IPS-18c (cell line): ENCODE results near the gene GPAT3.
"Not testable (repeated sequence)": the region's sequence is repeated elsewhere in the genome, so short reads cannot be mapped to it uniquely, and the experiment has no call there.

Source experiments
- H3K4me3 ChIP-seq: 2 replicates; pipeline ENCODE4 v1.7.0; 2013; ENCODE audit warnings: low read depth, mild to moderate bottlenecking, low read length, moderate library complexity; ENCODE audit not compliant: insufficient read depth
- H3K9me3 ChIP-seq: one replicate; pipeline ENCODE4 v1.6.1; 2013; ENCODE audit warnings: mild to moderate bottlenecking, low read length, moderate library complexity; ENCODE audit not compliant: control insufficient read depth, insufficient read depth

The GPAT3 gene

DNA sequence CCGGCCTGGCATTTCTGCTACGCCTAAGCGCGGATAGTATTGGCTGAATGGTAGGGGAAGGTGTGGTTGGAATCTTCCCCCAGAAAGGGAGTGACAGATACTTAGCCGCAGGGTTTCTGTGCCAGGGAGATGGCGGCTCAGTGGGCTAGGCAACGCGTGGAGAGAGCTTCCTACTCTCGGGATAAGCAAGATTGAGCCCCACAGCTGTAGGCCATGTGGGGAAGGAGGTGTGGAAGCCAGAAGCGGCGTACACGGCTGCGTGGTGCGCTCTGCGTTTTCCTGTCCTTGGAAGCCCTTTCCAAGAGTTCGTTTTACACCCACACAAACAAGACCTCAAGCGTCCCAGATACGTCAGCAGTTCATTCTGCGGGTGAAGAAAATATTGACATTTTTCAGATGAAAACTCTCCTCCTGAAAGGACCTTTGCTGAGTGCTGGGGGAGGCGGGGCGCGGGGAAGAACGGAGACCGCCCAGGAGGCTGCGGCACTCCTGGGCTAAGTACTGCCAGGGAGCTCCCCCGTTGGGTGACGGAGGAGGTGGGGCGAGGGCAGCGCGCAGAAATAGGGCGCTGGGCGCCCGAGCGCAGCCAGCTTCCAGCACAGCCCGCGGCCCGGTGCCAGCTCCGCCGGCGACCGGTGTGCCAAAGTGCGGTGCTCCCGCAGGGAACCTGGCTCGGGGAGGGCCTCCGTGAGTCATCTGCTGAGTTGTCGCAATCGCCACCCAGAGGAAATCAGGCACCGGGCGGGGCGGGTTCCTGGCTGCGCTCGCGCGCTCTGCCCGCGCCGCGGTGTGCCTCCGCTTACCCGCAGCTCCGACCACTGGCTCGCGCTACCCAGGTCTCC lies at the start of gene GPAT3:
Gene GPAT3, plus strand, starts transcription at position 589 of the 842 bp plus-strand sequence. CDS start 515 bp downstream, outside the sequence.
- Histone ChIP-seq H3K4me3 (peak within 1 kb of the TSS; percentile 43), H3K9me3 (no peaks in the 10 kb centered on the region)

GRCh38 chr4:83486457-83487129 lies 49.3 kb upstream of the GPAT3 start:
- Histone ChIP-seq H3K9me3 (peaks cover 2% of the 10 kb centered on the region), H3K4me3 (no peak overlapping the region)

GRCh38 chr4:83489711-83490326 lies 46.1 kb upstream of the GPAT3 start:
- H3K9me3 ChIP-seq: no peaks in the 10 kb centered on the region
- H3K4me3 ChIP-seq: no peak overlapping the region

DNA sequence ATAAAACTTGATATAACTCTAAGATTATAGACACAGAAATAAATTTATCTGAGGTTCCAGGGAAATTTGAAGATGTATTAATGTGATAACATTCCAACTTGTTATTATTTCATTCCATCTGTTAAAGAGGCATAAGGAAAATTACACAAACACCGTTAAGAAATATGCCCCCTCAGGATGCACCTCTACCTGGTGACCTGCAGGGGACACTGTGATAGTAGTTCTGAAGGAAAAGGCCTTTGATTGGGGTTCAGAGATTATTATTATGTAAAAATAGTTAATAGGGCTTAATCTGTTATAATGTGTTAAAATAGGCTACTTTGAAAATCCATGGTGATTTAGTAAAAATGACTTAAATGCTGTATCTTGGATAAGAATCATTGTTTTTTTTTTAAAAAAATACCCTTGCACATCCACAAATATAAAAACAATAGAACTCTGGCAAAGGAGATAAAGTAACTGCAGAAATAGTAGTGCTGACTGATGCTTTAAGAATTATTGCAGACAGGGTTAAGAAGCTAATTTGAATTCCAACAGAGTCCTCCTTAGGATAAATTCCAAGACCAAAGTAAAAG lies 44.9 kb upstream of the GPAT3 start:
- no peaks in the 10 kb centered on the region for H3K9me3 ChIP-seq
- H3K4me3 ChIP-seq: no peak overlapping the region

GRCh38 chr4:83496085-83496917 lies 39.6 kb upstream of the GPAT3 start:
- not testable (repeated sequence) for H3K9me3 ChIP-seq, H3K4me3 ChIP-seq

DNA sequence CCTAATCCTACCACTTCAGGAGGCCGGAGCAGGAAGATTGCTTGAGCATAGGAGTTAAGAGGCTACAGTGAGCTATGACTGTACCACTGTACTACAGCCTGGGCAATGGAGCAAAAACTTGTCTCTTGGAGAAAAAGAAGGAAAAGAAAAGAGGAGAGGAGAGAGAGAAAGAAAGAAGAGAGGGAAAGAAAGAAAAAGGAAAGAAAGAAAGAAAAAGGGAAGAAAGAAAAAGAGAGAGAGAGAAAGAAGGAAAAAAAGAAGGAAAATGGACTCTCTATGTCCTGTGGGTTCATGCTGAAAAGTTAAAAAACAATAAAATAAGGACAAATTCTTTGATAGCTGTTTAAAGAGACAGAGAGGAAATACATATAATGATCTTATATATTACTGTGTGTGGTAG lies 37.7 kb upstream of the GPAT3 start:
- Histone ChIP-seq H3K9me3 (no peaks in the 10 kb centered on the region), H3K4me3 (no peak overlapping the region)

- H3K9me3 ChIP-seq, H3K4me3 ChIP-seq: not testable (repeated sequence)
Observed at GRCh38 chr4:83501671-83502070, 34.2 kb upstream of the GPAT3 start.

- H3K4me3 ChIP-seq: no peak overlapping the region
Observed at GRCh38 chr4:83503974-83504373, 31.9 kb upstream of the GPAT3 start.

DNA sequence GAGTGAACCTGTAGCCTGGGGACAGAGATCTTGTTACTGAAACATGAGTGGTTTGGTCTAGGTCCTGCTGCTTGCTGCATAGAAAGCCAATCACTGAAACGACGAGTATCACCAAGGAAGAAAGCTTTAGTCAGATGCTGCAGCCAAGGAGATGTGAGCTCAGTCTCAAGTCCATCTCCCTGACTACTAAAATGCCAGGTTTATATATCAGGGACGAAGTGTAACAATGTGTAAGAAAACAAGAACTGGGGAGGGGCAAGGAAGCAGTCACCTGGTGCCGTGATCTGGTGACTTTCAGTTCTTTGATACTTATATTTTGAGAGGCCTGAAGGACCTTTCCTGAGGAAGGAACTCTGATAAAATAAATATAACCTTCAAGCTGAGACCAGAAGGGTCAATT lies 31.4 kb upstream of the GPAT3 start:
- no peak overlapping the region for H3K4me3 ChIP-seq
- H3K9me3 ChIP-seq: peaks cover 2% of the 10 kb centered on the region

More at GRCh38 chr4:83503974-83504373, 31.9 kb upstream of the GPAT3 start:
- peaks cover 2% of the 10 kb centered on the region for H3K9me3 ChIP-seq

GRCh38 chr4:83504996-83505395 lies 30.9 kb upstream of the GPAT3 start:
- peaks cover 2% of the 10 kb centered on the region for H3K9me3 ChIP-seq
- H3K4me3 ChIP-seq: no peak overlapping the region

DNA sequence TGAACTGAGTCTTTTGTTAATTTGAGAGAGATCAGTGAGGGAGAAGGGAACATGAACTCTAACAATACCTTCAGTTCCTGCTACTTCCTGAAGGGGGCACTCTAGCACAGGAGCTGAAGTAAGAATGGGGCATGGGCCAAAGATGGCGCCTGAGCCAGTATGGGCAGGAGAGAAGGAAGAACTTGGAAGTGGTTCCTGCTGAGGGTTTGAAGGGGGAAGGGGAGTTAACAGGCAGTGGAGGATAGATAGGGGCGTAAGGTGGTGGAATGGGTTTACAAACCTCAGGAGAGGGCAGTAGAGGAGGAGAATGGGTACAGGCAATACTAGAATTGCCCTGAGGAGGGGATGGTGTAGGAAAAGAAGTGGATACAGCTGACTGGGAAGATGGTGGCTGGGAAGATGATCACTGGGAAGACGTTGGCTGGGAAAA lies 26.7 kb upstream of the GPAT3 start:
- H3K9me3 ChIP-seq, H3K4me3 ChIP-seq: not testable (repeated sequence)

DNA sequence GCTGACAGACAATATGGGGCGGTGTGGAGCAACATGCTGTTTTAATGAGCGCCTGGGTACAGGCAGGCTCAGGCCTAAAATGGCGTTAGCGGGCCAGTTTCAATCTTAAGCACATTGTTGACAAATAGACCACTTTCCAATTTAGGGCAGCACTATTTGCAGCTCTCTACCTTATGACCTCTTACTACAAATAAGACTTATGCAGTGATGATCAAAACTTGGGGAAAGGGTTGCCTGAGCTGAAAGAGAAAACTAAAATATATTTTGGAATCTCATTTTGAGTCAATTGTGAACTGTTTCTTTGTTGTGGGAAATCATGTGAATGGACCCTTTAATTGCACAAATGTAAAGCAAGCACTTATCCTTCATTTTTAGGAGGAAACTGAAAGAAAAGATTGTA lies 25.5 kb upstream of the GPAT3 start:
- H3K9me3 ChIP-seq: peaks cover 2% of the 10 kb centered on the region
- H3K4me3 ChIP-seq: no peak overlapping the region

DNA sequence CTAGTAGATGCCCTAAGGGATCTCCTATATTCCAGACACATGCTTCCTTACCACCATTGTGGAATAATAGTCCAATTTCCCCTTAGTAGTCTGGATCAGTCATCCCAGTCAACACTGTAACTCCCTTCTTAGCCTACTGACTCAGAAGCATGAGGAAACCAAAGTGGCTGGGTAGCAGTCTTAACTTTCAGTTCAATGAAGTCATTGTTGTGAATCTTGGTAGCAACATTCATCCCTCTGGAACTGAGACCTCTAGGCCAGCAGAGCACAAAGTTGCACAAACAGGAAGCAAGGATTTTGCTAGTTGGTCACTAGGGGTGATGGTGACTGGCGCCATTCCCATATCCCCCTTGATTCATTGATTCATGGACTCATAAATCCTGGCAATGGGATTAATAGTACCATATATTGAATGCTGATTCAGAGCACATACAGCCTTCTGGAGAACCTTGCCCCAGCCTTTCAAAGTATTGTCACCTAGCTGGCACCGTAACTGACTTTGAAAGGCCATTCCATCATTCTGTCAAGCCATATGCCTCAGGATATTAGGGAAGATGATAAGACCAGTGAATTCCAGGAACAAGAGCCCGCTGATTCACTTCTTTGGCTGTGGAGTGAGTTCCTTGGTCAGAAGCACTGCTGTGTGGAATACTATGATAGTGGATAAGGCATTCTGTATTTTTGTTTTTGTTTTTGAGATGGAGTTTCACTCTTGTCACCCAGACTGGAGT lies 19.7 kb upstream of the GPAT3 start:
- no peaks in the 10 kb centered on the region for H3K9me3 ChIP-seq
- H3K4me3 ChIP-seq: no peak overlapping the region

- Histone ChIP-seq H3K4me3 (no peak overlapping the region), H3K9me3 (no peaks in the 10 kb centered on the region)
Observed at GRCh38 chr4:83522239-83522638, 13.7 kb upstream of the GPAT3 start.

GRCh38 chr4:83527671-83528070 lies 8.2 kb upstream of the GPAT3 start:
- Histone ChIP-seq H3K4me3 (no peak overlapping the region), H3K9me3 (no peaks in the 10 kb centered on the region)
